Dermis microvascular lymphatic vessel endothelial cell (primary cell): ENCODE data around the gene INSRR. TPM values are rescaled to one million over a fixed set of nuclear protein-coding genes. Genes with fewer than 3 reads are reported as not detected.
A peak's percentile ranks its signal among the peaks of the same experiment; 100 is the strongest.

Source experiments
- DNase-seq, 2 donors: peaks; one replicate each; pipeline versions ENCODE4 v3.0.0 to v3.0.0-alpha.2; 2010; ENCODE audit warnings: low read depth in 2 of 2
- total RNA-seq: library from RNA; depleted of rRNA; stranded (reverse); fragments of >200 nt; gene quantifications from 2 replicates; pipeline ENCODE4 v1.2.1, GENCODE V29; 2014

The INSRR gene
- total RNA-seq, 1 donor from 2014 or later = not detected

- peak; percentile 28 to 37 for DNase-seq
Measured at GRCh38 chr1:156852418-156852874, 6.5 kb downstream of the INSRR start.

GRCh38 chr1:156851779-156852417 is 7.0 kb downstream of the INSRR start:
- no peak for DNase-seq

GRCh38 chr1:156849151-156849496 is 9.8 kb downstream of the INSRR start:
- DNase-seq = no peak

- no peak for DNase-seq
Measured at GRCh38 chr1:156848461-156849150, 10.3 kb downstream of the INSRR start.

GRCh38 chr1:156847591-156848460 is 11.1 kb downstream of the INSRR start:
- no peak for DNase-seq

- DNase-seq = no peak
Measured at GRCh38 chr1:156846643-156847042, 12.3 kb downstream of the INSRR start.

- no peak for DNase-seq
Measured at GRCh38 chr1:156845953-156846545, 12.9 kb downstream of the INSRR start.

GRCh38 chr1:156845055-156845952 is 13.6 kb downstream of the INSRR start:
- DNase-seq = no peak

GRCh38 chr1:156844638-156845037 is 14.3 kb downstream of the INSRR start:
- DNase-seq = no peak

GRCh38 chr1:156844102-156844501 is 14.8 kb downstream of the INSRR start:
- DNase-seq = no peak

GRCh38 chr1:156842618-156843300 is 16.2 kb downstream of the INSRR start:
- no peak for DNase-seq

GRCh38 chr1:156841295-156841855 is 17.5 kb downstream of the INSRR start:
- no peak for DNase-seq

- no peak for DNase-seq
Measured at GRCh38 chr1:156840898-156841279, 18.0 kb downstream of the INSRR start.

GRCh38 chr1:156840186-156840897 is 18.6 kb downstream of the INSRR start:
- no peak for DNase-seq

GRCh38 chr1:156839426-156840109 is 19.3 kb downstream of the INSRR start:
- no peak for DNase-seq

GRCh38 chr1:156838972-156839371 is 19.9 kb downstream of the INSRR start:
- peak in 1 of 2 donors; percentile 29 for DNase-seq

- DNase-seq = no peak
Measured at GRCh38 chr1:156836892-156837291, 22.0 kb downstream of the INSRR start.

GRCh38 chr1:156836041-156836654 is 22.8 kb downstream of the INSRR start:
- no peak for DNase-seq
